ENCODE measurements around the gene ATP5ME.
"Not testable (repeated sequence)": the region's sequence is repeated elsewhere in the genome, so short reads cannot be mapped to it uniquely, and the experiment has no call there.

ATP5ME gene

GRCh38 chr4:704971-705277 is 30.8 kb upstream of the ATP5ME start:
- no peak for DNase-seq

- DNase-seq = no peak
Measured at GRCh38 chr4:704198-704891, 30.3 kb upstream of the ATP5ME start.

- no peak for DNase-seq
Measured at GRCh38 chr4:703336-704197, 29.5 kb upstream of the ATP5ME start.

- DNase-seq = no peak
Measured at GRCh38 chr4:702618-703048, 28.6 kb upstream of the ATP5ME start.

GRCh38 chr4:700587-701264 is 26.6 kb upstream of the ATP5ME start:
- no peak for DNase-seq

- no peak for DNase-seq
Measured at GRCh38 chr4:699816-700580, 25.9 kb upstream of the ATP5ME start.

- not testable (repeated sequence) for DNase-seq
Measured at GRCh38 chr4:694341-694940, 20.4 kb upstream of the ATP5ME start.

GRCh38 chr4:692771-693554 is 18.9 kb upstream of the ATP5ME start:
- no peak for DNase-seq

- DNase-seq = no peak
Measured at GRCh38 chr4:689723-690122, 15.6 kb upstream of the ATP5ME start.

- DNase-seq = no peak
Measured at GRCh38 chr4:688854-689681, 15.0 kb upstream of the ATP5ME start, which contains the start of gene SLC49A3. Gene SLC49A3, minus strand, starts transcription at chr4:689151. Its CDS starts 24 bp downstream, at chr4:689127.

- no peak for DNase-seq
Measured at GRCh38 chr4:687971-688853, 14.1 kb upstream of the ATP5ME start.

- DNase-seq = no peak
Measured at GRCh38 chr4:687048-687970, 13.2 kb upstream of the ATP5ME start.

- no peak for DNase-seq
Measured at GRCh38 chr4:686413-687040, 12.5 kb upstream of the ATP5ME start.

- no peak for DNase-seq
Measured at GRCh38 chr4:685679-686412, 11.8 kb upstream of the ATP5ME start.

GRCh38 chr4:684623-685327 is 10.7 kb upstream of the ATP5ME start:
- no peak for DNase-seq

- DNase-seq = no peak
Measured at GRCh38 chr4:683982-684622, 10.0 kb upstream of the ATP5ME start.
